LNCaP clone FGC (cell line): ENCODE measurements around the gene CYP27B1.
"Not testable (repeated sequence)": the region's sequence is repeated elsewhere in the genome, so short reads cannot be mapped to it uniquely, and the experiment has no call there.

Experiments used
- DNase-seq: peaks from one replicate; pipeline ENCODE4 v3.0.0-alpha.2; 2011; ENCODE audit warnings: low read depth
- H3K4me3 ChIP-seq: 2 replicates; pipeline ENCODE4 v1.5.1; 2011; ENCODE audit warnings: mild to moderate bottlenecking, low read depth, low read length, control low read depth
- TF ChIP-seq, protein P1 (sequence below): IDR thresholded peaks from 2 replicates; pipeline ENCODE4 v1.5.1; 2012; ENCODE audit warnings: mild to moderate bottlenecking; ENCODE audit not compliant: control insufficient read depth, insufficient read depth; ENCODE audit errors: extremely low read depth

The CYP27B1 gene

DNA sequence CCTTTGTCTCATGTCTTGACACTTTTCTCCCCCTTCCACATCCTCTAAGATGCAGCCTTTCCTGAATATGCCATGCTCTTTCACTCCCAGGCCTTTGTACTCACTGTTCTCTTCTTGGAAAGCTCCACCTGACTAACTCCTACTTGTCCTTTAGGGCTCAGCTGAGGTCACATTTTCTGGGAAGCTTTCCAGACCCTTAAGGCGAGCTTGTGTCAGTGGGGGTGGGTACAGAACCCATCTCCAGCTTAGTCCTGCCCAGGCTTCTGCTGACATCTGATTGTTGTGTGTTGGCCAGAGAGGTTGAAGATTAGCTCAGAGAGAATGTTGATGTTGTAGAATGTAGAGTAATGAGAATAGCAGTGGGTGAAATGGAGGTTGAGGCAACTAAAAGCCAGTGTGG lies 12.9 kb upstream of the CYP27B1 start:
- TF ChIP-seq, protein P1, sequence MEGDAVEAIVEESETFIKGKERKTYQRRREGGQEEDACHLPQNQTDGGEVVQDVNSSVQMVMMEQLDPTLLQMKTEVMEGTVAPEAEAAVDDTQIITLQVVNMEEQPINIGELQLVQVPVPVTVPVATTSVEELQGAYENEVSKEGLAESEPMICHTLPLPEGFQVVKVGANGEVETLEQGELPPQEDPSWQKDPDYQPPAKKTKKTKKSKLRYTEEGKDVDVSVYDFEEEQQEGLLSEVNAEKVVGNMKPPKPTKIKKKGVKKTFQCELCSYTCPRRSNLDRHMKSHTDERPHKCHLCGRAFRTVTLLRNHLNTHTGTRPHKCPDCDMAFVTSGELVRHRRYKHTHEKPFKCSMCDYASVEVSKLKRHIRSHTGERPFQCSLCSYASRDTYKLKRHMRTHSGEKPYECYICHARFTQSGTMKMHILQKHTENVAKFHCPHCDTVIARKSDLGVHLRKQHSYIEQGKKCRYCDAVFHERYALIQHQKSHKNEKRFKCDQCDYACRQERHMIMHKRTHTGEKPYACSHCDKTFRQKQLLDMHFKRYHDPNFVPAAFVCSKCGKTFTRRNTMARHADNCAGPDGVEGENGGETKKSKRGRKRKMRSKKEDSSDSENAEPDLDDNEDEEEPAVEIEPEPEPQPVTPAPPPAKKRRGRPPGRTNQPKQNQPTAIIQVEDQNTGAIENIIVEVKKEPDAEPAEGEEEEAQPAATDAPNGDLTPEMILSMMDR, result no peak
- DNase-seq, result no peak
- no peak overlapping the region for H3K4me3 ChIP-seq

DNA sequence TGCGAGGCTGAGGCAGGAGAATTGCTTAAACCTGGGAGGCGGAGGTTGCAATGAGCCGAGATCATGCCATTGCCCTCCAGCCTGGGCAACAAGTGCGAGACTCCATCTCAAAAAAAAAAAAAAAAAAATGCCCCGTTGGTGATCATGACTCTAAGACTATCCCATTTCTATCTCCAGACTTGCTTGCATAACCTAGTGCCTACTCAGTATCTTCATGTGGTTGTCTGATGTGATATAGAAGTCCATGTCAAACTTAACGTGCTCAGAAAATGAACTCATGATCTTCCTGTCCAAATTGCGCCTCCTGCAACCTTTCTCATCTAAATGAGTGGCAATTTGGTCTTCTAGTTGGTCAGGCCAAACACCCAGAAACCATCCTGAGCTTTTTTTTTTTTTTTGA lies 11.0 kb upstream of the CYP27B1 start:
- TF ChIP-seq, protein P1, result no peak
- no peak for DNase-seq

DNA sequence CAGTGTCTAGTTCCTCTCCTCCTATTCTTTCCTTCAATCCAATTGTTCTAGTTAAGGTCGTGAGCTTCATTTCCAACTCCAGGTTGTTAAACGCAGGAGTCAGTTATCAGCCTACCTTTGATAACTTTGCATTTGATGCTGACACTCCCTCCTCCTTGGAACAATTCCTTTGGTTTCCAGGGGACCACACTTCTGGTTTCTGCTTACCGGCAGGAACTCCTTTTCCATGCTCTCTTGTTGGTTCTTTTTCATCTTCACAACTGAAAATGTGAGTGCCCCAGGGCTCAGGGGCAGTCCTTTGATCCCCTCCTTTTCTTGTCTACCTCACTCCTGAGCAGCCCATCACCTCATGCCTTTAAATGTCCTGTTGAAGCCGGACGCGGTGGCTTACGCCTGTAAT lies 10.5 kb upstream of the CYP27B1 start:
- TF ChIP-seq, protein P1, result no peak
- no peak for DNase-seq
- H3K4me3 ChIP-seq, result no peak overlapping the region

More for the DNA sequence above, 11.0 kb upstream of the CYP27B1 start:
- no peak overlapping the region for H3K4me3 ChIP-seq

DNA sequence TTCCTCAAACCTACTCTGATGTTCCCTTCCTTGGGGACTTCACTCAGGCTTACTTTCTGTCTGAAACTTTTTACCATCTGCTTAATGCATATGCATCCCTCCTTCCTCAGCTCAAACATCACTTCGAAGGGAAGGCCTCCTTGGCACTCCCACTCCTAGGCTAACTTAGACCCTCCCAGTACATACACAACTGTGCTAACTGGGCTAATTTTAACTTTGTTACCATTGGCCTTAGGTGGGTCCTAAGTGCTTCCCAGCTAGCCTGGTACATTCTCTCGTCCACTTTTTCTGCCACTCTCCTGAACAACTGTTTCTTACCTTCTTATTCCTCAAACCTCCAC lies 9.3 kb upstream of the CYP27B1 start:
- no peak for DNase-seq
- TF ChIP-seq, protein P1, result no peak
- no peak overlapping the region for H3K4me3 ChIP-seq

DNA sequence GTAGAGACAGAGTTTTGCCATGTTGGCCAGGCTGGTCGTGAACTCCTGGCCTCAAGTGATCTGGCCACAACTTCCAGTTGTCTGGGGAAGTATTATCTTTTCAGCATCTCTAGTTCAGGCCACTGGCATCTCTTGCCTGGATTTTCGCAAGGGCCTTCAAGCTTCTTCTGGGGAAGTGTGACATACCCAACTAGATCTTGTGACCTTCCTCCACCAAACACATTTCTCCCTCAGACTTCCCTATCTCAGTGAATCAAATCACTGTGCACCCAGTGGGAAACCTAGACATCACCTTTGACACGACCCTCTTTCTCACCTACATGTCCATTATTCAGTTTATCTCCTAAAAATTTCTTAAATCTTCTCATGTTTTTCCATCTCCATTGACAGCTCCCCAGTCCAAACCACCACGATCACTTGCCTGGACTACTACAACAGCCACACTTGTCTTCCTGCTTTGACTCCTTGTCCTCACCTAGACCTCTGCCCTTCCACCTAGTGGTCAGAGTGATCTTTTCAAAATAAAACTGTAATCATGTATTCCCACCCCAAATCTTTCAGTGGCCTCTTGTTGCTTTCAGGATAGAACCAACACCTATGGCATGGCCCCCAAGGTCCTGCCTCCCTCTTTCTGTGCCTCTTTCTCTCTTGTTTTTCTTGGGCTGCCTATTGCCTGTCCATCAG lies 8.8 kb upstream of the CYP27B1 start:
- DNase-seq, result no peak
- TF ChIP-seq, protein P1, result no peak
- no peak overlapping the region for H3K4me3 ChIP-seq

DNA sequence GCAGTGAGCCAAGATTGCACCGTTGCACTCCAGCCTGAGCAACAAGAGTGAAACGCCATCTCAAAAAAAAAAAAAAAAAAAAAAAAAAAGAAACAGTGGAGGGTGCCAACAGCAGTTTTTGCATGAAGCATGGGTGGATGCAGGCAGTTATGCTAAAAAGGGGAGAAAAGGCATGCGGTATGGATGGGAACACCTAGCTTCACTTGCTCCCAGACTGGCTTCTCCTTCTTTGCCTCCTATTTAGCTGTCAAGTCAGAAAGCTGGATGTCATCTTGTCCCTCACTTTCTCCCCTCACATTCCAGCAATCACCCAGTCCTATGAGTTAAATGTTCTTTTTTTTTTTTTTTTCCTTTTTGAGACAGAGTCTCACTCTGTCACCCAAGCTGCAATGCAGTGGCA lies 8.2 kb upstream of the CYP27B1 start:
- TF ChIP-seq, protein P1, result no peak
- no peak for DNase-seq
- H3K4me3 ChIP-seq, result no peak overlapping the region

DNA sequence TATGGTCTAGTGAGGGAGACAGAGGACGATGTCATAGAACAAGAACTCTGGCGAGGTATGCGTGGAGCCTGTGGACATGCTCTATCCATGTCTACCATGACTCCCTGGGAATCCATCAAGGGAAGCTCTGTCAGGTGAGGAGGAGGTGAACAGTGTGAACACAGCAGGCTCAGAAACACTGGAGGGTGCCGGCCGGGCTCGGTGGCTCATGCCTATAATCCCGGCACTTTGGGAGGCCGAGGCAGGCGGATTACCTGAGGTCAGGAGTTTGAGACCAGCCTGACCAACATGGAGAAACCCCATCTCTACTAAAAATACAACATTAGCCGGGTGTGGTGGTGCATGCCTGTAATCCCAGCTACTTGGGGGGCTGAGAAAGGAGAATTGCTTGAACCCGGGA lies 7.8 kb upstream of the CYP27B1 start:
- DNase-seq, H3K4me3 ChIP-seq: not testable (repeated sequence)
